Measurements from ENCODE around the gene PABPC1L2B.
"Not testable (repeated sequence)": the region's sequence is repeated elsewhere in the genome, so short reads cannot be mapped to it uniquely, and the experiment has no call there.

The PABPC1L2B gene

DNA sequence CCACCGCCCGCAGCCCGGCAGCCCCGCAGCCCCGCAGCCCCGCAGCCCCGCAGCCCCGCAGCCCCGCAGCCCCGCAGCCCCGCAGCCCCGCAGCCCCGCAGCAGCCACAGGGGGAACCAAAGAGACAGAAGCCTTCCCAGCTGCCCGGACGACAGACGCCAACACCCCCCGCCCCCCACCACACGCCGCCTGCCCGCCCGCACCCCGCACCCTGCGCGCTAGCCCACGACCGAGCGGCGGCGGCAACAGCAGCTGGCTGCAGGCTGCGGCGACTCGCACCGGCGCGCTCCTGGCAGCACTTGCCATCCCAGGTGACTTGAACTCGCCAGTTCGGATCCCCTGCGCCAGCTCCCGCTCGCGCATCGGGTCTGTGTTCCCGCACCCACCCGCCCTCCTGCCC lies at the start of gene PABPC1L2B:
PABPC1L2B (plus strand) TSS at position 207 of the 400 bp plus-strand sequence. CDS start 704 bp downstream, outside the sequence.
- not testable (repeated sequence) for DNase-seq (ENCODE audit: low spot score)

DNA sequence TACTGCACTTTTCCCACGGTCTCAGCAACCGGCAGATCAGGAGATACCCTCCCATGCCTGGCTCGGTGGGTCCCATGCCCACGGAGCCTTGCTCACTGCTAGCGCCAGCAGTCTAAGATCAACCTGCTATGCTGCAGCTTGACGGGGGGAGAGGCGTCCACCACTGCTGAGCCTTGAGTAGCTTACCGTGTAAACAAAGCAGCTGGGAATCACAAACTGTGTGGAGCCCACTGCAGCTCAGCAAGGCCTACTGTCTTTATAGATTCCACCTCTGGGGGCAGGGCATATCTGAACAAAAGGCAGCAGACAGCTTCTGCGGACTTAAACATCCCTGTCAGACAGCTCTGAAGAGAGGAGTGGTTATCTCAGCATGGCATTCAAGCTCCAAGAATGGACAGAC lies 42.8 kb upstream of the PABPC1L2B start:
- DNase-seq (ENCODE audit: low spot score): not testable (repeated sequence)

DNA sequence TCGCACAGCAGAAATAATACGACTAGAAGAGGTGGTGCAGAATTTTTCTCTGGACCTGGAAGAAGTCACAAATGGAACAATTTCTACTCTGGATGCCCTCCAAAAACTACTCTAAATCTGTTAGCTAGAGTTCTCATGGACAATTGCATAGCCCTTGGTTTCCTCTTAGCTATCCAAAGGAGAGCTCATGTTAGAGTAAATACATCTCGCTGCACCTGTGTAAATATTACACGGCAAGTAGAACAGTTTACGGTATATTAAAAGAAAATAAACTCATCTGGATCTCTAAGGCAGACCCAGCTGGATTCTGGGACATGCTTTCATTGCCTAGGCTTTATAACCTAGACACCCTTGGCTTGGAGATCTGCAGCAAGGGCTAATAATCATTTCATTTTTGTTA lies 30.9 kb upstream of the PABPC1L2B start:
- not testable (repeated sequence) for DNase-seq (ENCODE audit: low spot score)

DNA sequence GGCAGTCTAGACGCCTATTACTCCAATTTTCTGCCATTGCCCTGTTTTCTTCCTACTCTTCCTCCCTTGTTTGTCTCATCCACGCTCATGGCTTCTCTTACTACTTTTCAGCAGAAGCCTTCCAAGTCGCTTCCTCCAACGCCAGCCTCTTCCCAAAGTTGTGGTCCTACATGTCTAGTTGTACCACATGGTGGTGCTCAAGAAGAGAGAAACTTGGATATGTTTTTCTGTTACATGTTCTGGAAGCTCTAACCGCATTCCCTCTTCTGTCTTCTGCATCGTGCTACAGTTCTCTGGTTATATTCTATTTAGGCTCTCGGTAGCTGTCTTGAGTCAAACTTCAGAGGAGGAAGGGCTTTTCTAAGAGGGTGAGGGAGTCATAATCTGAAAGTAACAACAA lies 27.9 kb upstream of the PABPC1L2B start:
- not testable (repeated sequence) for DNase-seq (ENCODE audit: low spot score)

DNA sequence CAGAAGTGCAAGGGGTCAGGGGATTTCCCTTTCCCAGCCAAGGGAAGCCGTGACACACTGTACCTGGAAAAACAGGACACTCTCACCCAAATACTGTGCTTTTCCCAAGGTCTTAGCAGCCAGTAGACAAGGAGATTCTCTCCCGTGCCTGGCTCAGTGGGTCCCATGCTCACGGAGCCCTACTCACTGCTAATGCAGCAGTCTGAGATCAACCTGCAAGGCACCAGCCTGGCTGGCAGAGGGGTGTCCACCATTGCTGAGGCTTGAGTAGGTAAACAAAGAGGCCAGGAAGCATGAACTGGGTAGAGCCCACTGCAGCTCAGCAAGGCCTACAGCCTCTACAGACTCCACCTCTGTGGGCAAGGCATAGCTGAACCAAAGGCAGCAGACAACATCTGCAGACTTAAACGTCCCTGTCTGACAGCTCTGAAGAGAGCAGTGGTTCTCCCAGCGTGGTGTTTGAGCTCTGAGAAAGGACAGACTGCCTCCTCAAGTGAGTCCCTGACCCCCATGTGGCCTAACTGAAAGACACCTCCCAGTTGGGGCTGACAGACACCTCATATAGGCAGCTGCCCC lies 21.8 kb upstream of the PABPC1L2B start:
- not testable (repeated sequence) for DNase-seq (ENCODE audit: low spot score)

DNA sequence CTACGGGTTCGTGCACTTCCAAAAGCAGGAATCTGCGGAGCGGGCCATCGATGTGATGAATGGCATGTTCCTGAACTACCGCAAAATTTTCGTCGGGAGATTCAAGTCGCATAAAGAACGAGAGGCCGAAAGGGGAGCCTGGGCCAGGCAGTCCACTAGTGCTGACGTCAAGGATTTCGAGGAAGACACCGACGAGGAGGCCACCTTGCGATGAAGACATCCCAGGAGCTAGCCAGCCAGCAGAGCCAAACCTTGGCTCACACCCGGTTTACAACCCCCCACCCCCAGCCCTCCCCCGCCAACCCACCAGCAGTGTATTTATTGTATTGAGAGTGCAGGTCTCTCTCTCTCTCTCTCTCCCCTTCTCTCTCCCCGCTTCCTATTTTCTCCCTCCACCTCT lies 1.3 kb downstream of the PABPC1L2B start:
- not testable (repeated sequence) for DNase-seq (ENCODE audit: low spot score)

DNA sequence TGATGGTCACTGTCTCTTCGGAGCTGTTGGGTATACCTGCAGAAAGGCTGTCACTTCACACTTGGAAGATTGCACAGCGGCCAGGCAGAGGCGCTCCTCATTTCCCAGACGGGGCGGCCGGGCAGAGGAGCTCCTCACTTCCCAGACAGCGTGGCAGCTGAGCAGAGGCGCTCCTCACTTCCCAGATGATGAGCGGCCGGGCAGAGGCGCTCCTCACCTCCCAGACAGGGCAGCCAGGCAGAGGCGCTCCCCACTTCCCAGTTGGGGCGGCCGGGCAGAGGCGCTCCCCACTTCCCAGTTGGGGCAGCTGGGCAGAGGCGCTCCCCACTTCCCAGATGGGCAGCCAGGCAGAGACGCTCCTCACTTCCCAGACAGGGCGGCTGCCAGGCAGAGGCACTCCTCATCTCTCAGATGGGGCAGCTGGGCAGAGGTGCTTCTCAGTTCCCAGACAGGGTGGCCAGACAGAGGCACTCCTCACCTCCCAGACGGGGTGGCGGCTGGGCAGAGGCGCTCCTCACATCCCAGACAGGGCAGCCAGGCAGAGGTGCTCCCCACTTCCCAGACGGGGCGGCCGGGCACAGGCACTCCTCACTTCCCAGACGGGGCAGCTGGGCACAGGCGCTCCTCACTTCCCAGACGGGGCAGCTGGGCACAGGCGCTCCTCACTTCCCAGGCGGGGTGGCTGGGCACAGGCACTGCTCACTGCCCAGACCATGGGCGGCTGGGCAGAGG lies 18.8 kb downstream of the PABPC1L2B start:
- DNase-seq (ENCODE audit: low spot score): no peak

DNA sequence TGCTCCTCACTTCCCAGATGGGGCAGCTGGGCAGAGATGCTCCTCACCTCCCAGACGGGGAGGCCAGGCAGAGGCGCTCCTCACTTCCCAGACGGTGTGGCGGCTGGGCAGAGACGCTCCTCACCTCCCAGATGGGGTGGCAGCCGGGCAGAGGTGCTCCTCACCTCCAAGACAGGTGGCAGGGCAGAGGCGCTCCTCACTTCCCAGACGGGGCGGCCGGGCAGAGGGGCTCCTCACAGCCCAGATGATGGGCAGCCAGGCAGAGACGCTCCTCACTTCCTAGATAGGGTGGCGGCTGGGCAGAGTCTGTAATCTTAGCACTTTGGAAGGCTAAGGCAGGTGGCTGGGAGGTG lies 19.3 kb downstream of the PABPC1L2B start:
- DNase-seq (ENCODE audit: low spot score): not testable (repeated sequence)

DNA sequence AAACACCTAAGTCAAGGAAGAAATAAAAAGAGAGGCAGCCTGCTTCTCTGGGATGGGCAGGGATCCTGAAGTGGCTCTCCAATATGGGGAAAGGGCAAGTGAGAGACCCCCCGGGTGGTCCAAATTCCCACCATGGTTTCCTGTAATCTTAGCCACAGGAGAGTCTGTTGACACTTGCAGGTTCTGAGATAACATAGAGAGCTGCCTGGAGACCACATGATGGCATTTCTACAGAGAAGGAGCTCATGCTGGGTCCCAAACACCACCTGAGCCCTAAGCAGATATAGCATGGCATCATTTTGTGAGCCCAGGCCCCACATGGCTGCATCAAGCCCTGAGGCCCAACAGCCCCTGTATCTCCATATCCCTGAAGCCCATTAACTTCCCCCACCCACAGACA lies 26.1 kb downstream of the PABPC1L2B start:
- DNase-seq (ENCODE audit: low spot score): no peak
